CD14-positive monocyte (primary cell): ENCODE results near the gene WDR7. TPM values are rescaled to one million over a fixed set of nuclear protein-coding genes. Genes with fewer than 3 reads are reported as not detected.

Experiments
- DNase-seq, 3 donors: peaks; one replicate each; pipeline ENCODE4 v3.0.0-alpha.2; 2011 to 2022
- H2AFZ ChIP-seq: 2 replicates; pipeline ENCODE4 v1.6.0; 2012; ENCODE audit warnings: mild to moderate bottlenecking, low read depth, low read length, inconsistent platforms; ENCODE audit not compliant: insufficient read depth, poor library complexity, severe bottlenecking
- H3K27ac ChIP-seq, 2 donors: 1 replicate in 1 of 2; 2 replicates in 1 of 2; pipeline ENCODE4 v1.5.1; 2012 to 2013; ENCODE audit warnings: low read length in 2 of 2, control low read depth in 1 of 2, inconsistent platforms in 1 of 2, low read depth in 1 of 2, mild to moderate bottlenecking in 1 of 2
- H3K27me3 ChIP-seq, 2 donors: one replicate each; pipeline versions ENCODE4 v1.6.0 to v1.6.1; 2011 to 2013; ENCODE audit warnings: low read length in 2 of 2; ENCODE audit not compliant: control insufficient read depth in 2 of 2, insufficient read depth in 2 of 2
- H3K36me3 ChIP-seq, 2 donors: replicated peaks in 1 of 2; 1 replicate in 1 of 2; 2 replicates in 1 of 2; pipeline versions ENCODE4 v1.5.1 to v1.6.1; 2012 to 2013; ENCODE audit warnings: low read length in 2 of 2, control low read depth in 1 of 2, inconsistent platforms in 1 of 2, mild to moderate bottlenecking in 1 of 2; ENCODE audit not compliant: insufficient read depth in 2 of 2, control insufficient read depth in 1 of 2
- H3K4me1 ChIP-seq, 2 donors: 1 replicate in 1 of 2; 2 replicates in 1 of 2; pipeline versions ENCODE4 v1.5.1 to v1.6.1; 2012 to 2013; ENCODE audit warnings: low read length in 2 of 2, control low read depth in 1 of 2, inconsistent platforms in 1 of 2, mild to moderate bottlenecking in 1 of 2, moderate library complexity in 1 of 2; ENCODE audit not compliant: insufficient read depth in 2 of 2, control insufficient read depth in 1 of 2
- H3K4me2 ChIP-seq: replicated peaks from 2 replicates; pipeline ENCODE3; 2012; ENCODE audit warnings: low read length, moderate library complexity, mild to moderate bottlenecking; ENCODE audit not compliant: poor library complexity, severe bottlenecking; ENCODE audit errors: extremely low read depth
- H3K4me3 ChIP-seq, 3 experiments: fragments of 200-600 bp in 1 of 3; sonication (generic) in 1 of 3; replicated peaks in 1 of 3; 1 replicate in 2 of 3; 2 replicates in 1 of 3; pipeline ENCODE4 v1.5.1; 2011 to 2013; ENCODE audit warnings: low read length in 3 of 3, mild to moderate bottlenecking in 3 of 3, control low read depth in 2 of 3, low read depth in 2 of 3, inconsistent platforms in 1 of 3, moderate library complexity in 1 of 3
- H3K79me2 ChIP-seq: 2 replicates; pipeline ENCODE4 v1.6.0; 2012; ENCODE audit warnings: mild to moderate bottlenecking, control low read depth, inconsistent platforms, low read length, moderate library complexity; ENCODE audit not compliant: insufficient read depth
- H3K9ac ChIP-seq: 2 replicates; pipeline ENCODE4 v1.6.0; 2017; ENCODE audit warnings: low read length, mild to moderate bottlenecking; ENCODE audit not compliant: insufficient read depth, poor library complexity, severe bottlenecking
- H3K9me3 ChIP-seq, 2 donors: replicated peaks in 1 of 2; 1 replicate in 1 of 2; 2 replicates in 1 of 2; pipeline versions ENCODE4 v1.5.1 to v1.6.1; 2012 to 2013; ENCODE audit warnings: low read length in 2 of 2, control low read depth in 1 of 2; ENCODE audit not compliant: control insufficient read depth in 1 of 2, insufficient read depth in 1 of 2
- H4K20me1 ChIP-seq: 2 replicates; pipeline ENCODE4 v1.6.0; 2012; ENCODE audit warnings: mild to moderate bottlenecking, low read length, control low read depth, moderate library complexity; ENCODE audit not compliant: insufficient read depth
- H3K27ac Mint-ChIP-seq, 7 donors: one replicate each; pipeline ENCODE4 v1.8.0; 2020; ENCODE audit warnings: mild to moderate bottlenecking in 7 of 7, mixed read lengths in 7 of 7, moderate library complexity in 6 of 7, inconsistent platforms in 2 of 7
- H3K27me3 Mint-ChIP-seq, 3 donors: one replicate each; pipeline ENCODE4 v1.8.0; 2021 to 2022; ENCODE audit warnings: low read depth in 3 of 3, mild to moderate bottlenecking in 3 of 3, mixed read lengths in 3 of 3, moderate library complexity in 3 of 3, inconsistent platforms in 1 of 3
- H3K36me3 Mint-ChIP-seq, 2 donors: one replicate each; pipeline ENCODE4 v1.8.0; 2020; ENCODE audit warnings: mixed read lengths in 2 of 2, inconsistent platforms in 1 of 2, mild to moderate bottlenecking in 1 of 2
- H3K4me1 Mint-ChIP-seq: one replicate; pipeline ENCODE4 v1.8.0; 2020; ENCODE audit warnings: mild to moderate bottlenecking, mixed read lengths
- H3K4me3 Mint-ChIP-seq, 2 donors: one replicate each; pipeline ENCODE4 v1.8.0; 2020; ENCODE audit warnings: mild to moderate bottlenecking in 2 of 2, mixed read lengths in 2 of 2, moderate library complexity in 1 of 2
- H3K9me3 Mint-ChIP-seq, 7 donors: one replicate each; pipeline ENCODE4 v1.8.0; 2020 to 2022; ENCODE audit warnings: mixed read lengths in 7 of 7, mild to moderate bottlenecking in 6 of 7, moderate library complexity in 6 of 7, inconsistent platforms in 2 of 7
- CTCF ChIP-seq: fragments of 200-600 bp; IDR thresholded peaks from one replicate; pipeline ENCODE4 v1.8.0; 2022; ENCODE audit warnings: antibody characterized with exemption, mild to moderate bottlenecking
- WGBS: methylation state at CpG from one replicate; pipeline ENCODE4 v1.1.5; 2013; ENCODE audit warnings: missing lambda C conversion rate; ENCODE audit not compliant: insufficient coverage; 5-methylcytosine and 5-hydroxymethylcytosine counted together
- intact Hi-C, 2 donors: fragments of 100-400 bp; cut with micrococcal nuclease; formaldehyde crosslinking; loops; one replicate each; pipeline versions ENCODE4 v1.15.0 to v1.15.1; 2023
- polyA plus RNA-seq, 3 donors: library from polyadenylated mRNA; depleted of rRNA in 1 of 3; unstranded in 2 of 3; stranded (reverse) in 1 of 3; fragments of 300-500 nt in 2 of 3; fragments of >200 nt in 1 of 3; fragmentation: Illumina TruSeq in 2 of 3; gene quantifications; 1 replicate in 2 of 3; 2 replicates in 1 of 3; pipeline ENCODE4 v1.2.3, GENCODE V29; 2012 to 2021

WDR7 gene
- polyA plus RNA-seq, 3 donors: 9.1 to 23.6 (median 9.5) TPM

- no peaks in the 10 kb centered on the region for H3K79me2 ChIP-seq
- H3K4me2 ChIP-seq: no peak overlapping the region
- H3K36me3 ChIP-seq: no peaks in the 10 kb centered on the region
- H3K4me1 Mint-ChIP-seq: no peaks in the 10 kb centered on the region
- WGBS: no CpG with 5 or more reads among the region's 2 CpGs
- no peak overlapping the region for H3K27ac ChIP-seq
- no peaks in the 10 kb centered on the region for H4K20me1 ChIP-seq
- no peaks in the 10 kb centered on the region for H3K4me1 ChIP-seq
- no peak for TF ChIP-seq CTCF
- H3K9ac ChIP-seq: no peak overlapping the region
- H3K9me3 ChIP-seq: no peaks in the 10 kb centered on the region
- intact Hi-C loops: no loop called here
- H3K27ac Mint-ChIP-seq: no peak overlapping the region
- H3K27me3 ChIP-seq: no peaks in the 10 kb centered on the region
- no peak for DNase-seq
- no peak overlapping the region for H2AFZ ChIP-seq
- H3K4me3 ChIP-seq: no peak overlapping the region
- no peak overlapping the region for H3K4me3 Mint-ChIP-seq
- H3K36me3 Mint-ChIP-seq: peaks cover 6 to 13% of the 10 kb centered on the region in 2 donors
- H3K27me3 Mint-ChIP-seq: peaks cover 0 to 2% (median 0%) of the 10 kb centered on the region in 3 donors
- H3K9me3 Mint-ChIP-seq: no peaks in the 10 kb centered on the region
Observed at GRCh38 chr18:56711708-56712445, 60.7 kb downstream of the WDR7 start.

- 89% methylated on average over 1 of the region's 3 CpGs for WGBS
- H3K27ac ChIP-seq: no peak overlapping the region
- no peaks in the 10 kb centered on the region for H3K79me2 ChIP-seq
- intact Hi-C loops: no loop called here
- Mint-ChIP-seq H3K36me3 (peaks cover 7 to 13% of the 10 kb centered on the region in 2 donors), H3K9me3 (no peaks in the 10 kb centered on the region), H3K27ac (no peak overlapping the region), H3K27me3 (peaks cover 0 to 2% (median 0%) of the 10 kb centered on the region in 3 donors), H3K4me3 (no peak overlapping the region), H3K4me1 (no peaks in the 10 kb centered on the region)
- no peak overlapping the region for H3K4me2 ChIP-seq
- H4K20me1 ChIP-seq: no peaks in the 10 kb centered on the region
- H3K27me3 ChIP-seq: no peaks in the 10 kb centered on the region
- H3K4me1 ChIP-seq: no peaks in the 10 kb centered on the region
- H2AFZ ChIP-seq: no peak overlapping the region
- DNase-seq: no peak
- H3K4me3 ChIP-seq: no peak overlapping the region
- H3K9ac ChIP-seq: no peak overlapping the region
- H3K9me3 ChIP-seq: no peaks in the 10 kb centered on the region
- peaks cover 3 to 5% of the 10 kb centered on the region in 2 donors for H3K36me3 ChIP-seq
- TF ChIP-seq CTCF: no peak
Observed at GRCh38 chr18:56712761-56713160, 61.6 kb downstream of the WDR7 start.
